ENCODE results near the gene CASP7.

DNA sequence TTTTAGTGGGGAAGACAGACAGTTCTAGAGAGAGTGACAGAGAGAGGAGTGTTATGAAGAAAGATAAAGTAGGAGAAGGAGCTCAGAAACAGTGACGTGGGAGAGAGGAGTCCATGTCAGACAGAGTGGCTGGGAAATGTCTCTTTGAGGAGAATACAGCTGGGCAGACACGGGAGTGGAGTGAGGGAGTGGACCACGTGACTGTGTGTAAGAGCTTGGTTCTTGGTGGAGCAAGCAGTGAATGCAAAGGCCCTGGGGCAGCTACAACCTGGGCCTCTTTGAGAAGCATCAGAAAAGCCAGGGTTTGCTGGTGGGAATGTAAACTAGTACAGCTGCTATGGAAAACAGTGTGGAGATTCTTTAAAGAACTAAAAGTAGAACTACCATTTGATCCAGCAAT is 59.9 kb downstream of the CASP7 start:
- TF ChIP-seq CTCF (conservative IDR thresholded peaks at IDR 0.05) = no peak
- TF ChIP-seq EZH2 (IDR thresholded peaks at IDR 0.05; ENCODE audit: low read depth) = no peak
